EH (cell line): ENCODE data around the gene OR10A7.
"Not testable (repeated sequence)": the region's sequence is repeated elsewhere in the genome, so short reads cannot be mapped to it uniquely, and the experiment has no call there.

Experiments used
- DNase-seq: peaks from one replicate; pipeline ENCODE4 v3.0.0-alpha.2; 2015; ENCODE audit warnings: low read depth

The OR10A7 gene

GRCh38 chr12:55220725-55221124 lies at the start of gene OR10A7:
OR10A7 (plus strand) TSS chr12:55221025; CDS start chr12:55221025, 0 bp downstream.
- no peak for DNase-seq

GRCh38 chr12:55171445-55171844 lies 49.4 kb upstream of the OR10A7 start:
- DNase-seq, result no peak

- DNase-seq, result not testable (repeated sequence)
Observed at GRCh38 chr12:55171846-55172245, 49.0 kb upstream of the OR10A7 start.

- no peak for DNase-seq
Observed at GRCh38 chr12:55172686-55173085, 48.1 kb upstream of the OR10A7 start.

- no peak for DNase-seq
Observed at GRCh38 chr12:55173456-55173855, 47.4 kb upstream of the OR10A7 start.

GRCh38 chr12:55188573-55188972 lies 32.3 kb upstream of the OR10A7 start:
- no peak for DNase-seq

GRCh38 chr12:55188974-55189556 lies 31.8 kb upstream of the OR10A7 start:
- peak; percentile 76 for DNase-seq

- no peak for DNase-seq
Observed at GRCh38 chr12:55194382-55194781, 26.4 kb upstream of the OR10A7 start.

GRCh38 chr12:55226523-55226922 lies 5.7 kb downstream of the OR10A7 start:
- DNase-seq, result no peak

GRCh38 chr12:55227643-55228042 lies 6.8 kb downstream of the OR10A7 start:
- DNase-seq, result no peak

- no peak for DNase-seq
Observed at GRCh38 chr12:55244309-55244708, 23.5 kb downstream of the OR10A7 start, which contains the start of gene OR6C74. OR6C74 (plus strand) TSS chr12:55244609; CDS start chr12:55247288, 2,679 bp downstream.

- DNase-seq, result no peak
Observed at GRCh38 chr12:55246159-55246558, 25.3 kb downstream of the OR10A7 start.

- DNase-seq, result no peak
Observed at GRCh38 chr12:55250944-55251343, 30.1 kb downstream of the OR10A7 start.

GRCh38 chr12:55253281-55253680 lies 32.5 kb downstream of the OR10A7 start:
- DNase-seq, result no peak

- no peak for DNase-seq
Observed at GRCh38 chr12:55256831-55257230, 36.0 kb downstream of the OR10A7 start.

- no peak for DNase-seq
Observed at GRCh38 chr12:55258303-55258702, 37.5 kb downstream of the OR10A7 start.
